Fibroblast of skin of left quadriceps (primary cell): ENCODE measurements around the gene ARCN1.
"Not testable (repeated sequence)": the region's sequence is repeated elsewhere in the genome, so short reads cannot be mapped to it uniquely, and the experiment has no call there.

Source experiments
- DNase-seq, 2 experiments: peaks; one replicate each; pipeline ENCODE4 v3.0.0-alpha.2; 2013; ENCODE audit warnings: low read depth in 2 of 2

ARCN1 gene

DNA sequence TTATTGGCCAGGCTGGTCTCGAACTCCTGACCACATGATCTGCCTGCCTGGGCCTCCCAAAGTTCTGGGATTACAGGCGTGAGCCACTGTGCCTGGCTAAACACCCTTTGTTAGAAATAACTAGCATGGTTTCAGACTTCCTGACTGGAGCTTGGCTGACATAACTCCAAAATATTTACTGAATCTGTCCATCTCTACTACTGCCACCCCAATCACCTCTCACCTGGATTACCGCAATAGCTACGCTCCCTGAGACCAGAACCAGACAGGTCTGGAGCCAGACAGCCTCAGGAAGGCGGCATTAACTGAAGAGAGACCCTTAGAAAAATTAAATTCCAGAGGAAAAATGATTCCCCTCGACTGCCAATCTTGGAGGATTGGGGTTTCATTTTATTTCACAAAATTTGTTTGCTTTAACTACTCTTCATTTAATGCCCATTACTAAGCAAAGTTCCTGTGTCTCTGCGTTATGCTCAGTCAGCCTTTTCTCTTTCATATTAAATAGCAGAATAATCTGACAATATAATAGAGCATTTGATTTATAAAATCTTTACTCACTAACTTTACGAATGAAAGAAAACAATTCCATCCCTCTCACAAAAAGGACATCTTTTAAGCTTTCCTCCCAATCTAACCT is 28.1 kb upstream of the ARCN1 start:
- DNase-seq, result no peak

DNA sequence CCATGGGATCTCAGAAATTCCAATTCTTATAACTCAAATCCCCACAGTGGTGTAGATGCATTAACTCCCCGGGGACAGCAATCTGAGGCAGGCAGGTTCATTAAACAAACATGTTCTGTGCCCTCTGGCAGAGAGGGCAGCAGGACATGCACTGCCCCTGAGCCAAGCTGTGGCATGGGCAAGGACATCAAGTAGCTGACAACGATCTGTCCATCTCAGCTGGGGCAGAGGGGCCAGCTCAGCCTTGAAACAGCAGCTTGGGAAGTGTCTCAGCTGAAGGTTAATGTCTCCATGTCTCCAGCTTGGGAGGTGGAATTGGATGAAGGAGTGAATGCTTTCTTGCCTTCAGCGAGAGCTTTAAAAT is 27.6 kb upstream of the ARCN1 start:
- no peak for DNase-seq

DNA sequence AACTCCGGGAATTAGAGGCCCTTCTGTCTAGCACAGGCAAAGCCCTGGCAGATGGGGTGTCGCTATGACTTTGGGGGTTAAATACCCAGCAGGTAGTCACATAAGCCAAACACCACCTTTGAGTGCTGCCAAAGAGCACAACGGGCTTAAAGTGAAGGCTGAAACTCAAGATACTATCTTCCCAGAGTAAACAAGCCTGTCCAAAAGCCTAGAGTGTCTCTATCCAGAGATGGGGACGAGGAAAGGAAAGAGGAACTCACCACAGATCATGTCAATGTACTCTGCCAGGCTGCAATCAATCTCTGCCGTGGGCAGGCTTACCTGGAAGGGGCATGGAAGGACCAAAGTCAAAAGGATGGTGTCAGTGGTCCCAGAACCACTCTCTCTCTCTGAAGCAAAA is 26.7 kb upstream of the ARCN1 start:
- no peak for DNase-seq

DNA sequence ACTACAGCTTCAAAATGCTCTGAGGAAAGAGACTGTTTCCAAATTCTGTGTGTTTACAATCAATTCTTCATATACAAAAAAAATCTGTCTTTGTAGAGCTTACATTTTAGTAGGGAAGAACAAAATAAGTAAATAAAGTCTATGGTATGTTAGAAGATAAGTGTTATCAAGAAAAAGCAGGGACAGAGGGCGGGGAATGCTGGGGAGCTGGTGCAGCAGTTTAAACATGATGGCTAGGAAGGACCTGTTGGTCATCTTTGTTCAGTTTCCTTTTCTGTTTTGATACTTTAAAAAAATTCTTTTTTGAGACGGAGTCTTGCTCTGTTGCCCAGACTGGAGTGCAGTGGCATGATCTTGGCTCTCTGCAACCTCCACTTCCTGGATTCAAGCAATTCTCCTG is 25.1 kb upstream of the ARCN1 start:
- DNase-seq, result no peak

DNA sequence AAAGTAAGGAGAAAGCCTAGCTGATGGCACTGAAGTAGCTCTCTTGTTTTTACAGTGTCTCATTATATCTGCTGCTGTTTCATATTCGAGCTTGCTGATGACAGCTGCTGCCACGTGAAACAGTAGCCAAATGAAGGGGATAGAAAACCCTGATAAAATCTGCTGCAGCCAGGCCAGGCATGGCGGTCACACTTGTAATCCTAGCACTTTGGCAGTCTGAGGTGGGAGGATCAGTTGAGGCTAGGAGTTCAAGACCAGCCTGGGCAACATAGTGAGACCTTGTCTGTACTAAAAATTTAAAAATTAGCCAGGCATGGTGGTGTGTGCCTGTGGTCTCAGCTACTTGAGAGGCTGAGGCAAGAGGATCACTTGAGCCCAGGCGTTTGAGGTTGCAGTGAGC is 19.9 kb upstream of the ARCN1 start:
- no peak for DNase-seq

DNA sequence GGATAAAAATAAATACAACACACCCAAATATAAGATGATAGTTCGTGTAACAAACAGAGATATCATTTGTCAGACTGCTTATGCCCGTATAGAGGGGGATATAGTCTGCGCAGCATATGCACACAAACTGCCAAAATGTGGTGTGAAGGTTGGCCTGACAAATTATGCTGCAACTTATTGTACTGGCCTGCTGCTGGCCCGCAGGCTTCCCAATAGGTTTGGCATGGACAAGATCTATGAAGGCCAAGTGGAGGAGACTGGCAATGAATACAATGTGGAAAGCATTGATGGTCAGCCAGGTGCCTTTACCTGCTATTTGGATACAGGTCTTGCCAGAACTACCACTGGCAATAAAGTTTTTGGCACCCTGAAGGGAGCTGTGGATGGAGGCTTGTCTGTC is 11.4 kb upstream of the ARCN1 start:
- no peak for DNase-seq

DNA sequence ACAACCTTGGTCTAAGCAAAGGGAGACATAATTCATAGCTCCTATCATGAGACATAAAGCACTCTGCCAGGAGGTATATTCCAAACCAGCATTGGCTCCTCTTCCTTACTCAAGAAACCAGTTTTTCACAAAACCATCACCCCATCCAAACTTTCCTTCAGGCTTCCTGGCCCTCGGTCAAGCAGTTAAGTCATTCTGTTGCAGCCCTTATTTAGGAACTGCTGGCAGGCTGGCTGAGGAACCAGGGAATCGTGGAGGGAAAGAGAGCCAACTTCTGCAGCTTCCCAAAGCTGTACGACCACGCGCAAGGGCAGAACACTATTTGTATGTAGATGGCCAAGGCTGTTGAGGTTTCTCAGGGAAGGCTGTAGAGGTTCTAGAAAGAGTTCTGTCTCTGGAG is 7.2 kb upstream of the ARCN1 start:
- no peak for DNase-seq

DNA sequence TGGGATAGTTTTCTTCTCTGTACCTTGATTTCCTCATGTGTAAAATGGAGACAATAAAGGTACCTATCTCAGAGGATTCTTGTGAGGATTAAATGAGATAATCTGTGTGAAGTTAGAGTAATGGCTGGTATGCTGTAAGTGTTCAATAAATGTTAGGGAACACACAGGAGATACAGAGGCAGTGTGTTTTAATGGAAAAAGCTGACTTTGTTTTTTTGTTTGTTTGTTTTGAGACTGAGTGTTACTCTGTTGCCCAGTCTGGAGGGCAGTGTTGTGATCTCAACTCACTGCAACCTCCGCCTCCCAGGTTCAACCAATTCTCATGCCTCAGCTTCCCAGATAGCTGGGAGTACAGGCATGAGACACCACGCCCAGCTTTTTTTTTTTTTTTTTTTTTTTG is 2.5 kb upstream of the ARCN1 start:
- DNase-seq, result no peak

DNA sequence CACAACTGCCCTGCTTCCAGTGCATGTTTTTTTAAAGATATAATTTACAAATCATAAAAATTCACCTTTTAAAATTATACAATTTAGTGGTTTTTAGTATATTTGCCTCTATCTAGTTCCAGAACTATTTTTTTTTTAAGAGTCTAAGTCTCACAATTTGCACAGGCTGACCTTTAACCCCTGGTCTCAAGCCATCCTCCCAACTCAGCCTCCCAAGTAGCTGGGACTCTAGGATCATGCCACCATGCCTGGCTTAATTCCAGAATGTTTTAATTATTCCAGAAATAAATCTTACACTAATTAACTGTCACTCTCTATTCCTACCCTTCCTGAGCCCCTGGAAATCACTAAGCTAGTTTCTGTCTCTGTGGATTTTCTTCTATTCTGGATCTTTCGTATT is 1.4 kb upstream of the ARCN1 start:
- no peak for DNase-seq

DNA sequence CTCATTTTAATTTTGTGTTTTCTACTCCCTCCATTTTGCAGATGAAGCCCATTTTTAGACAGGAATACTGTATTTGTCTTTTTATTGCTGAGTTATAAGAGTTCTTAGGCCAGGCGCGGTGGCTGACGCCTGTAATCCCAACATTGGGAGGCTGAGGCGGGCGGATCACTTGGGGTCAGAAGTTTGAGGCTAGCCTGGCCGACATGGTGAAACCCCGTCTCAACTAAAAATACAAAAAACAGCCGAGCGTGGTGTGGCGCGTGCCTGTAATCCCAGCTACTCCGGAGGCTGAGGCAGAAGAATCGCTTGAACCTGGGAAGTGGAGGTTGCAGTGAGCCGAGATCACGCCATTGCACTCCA is 528 bp upstream of the ARCN1 start:
- DNase-seq, result not testable (repeated sequence)

DNA sequence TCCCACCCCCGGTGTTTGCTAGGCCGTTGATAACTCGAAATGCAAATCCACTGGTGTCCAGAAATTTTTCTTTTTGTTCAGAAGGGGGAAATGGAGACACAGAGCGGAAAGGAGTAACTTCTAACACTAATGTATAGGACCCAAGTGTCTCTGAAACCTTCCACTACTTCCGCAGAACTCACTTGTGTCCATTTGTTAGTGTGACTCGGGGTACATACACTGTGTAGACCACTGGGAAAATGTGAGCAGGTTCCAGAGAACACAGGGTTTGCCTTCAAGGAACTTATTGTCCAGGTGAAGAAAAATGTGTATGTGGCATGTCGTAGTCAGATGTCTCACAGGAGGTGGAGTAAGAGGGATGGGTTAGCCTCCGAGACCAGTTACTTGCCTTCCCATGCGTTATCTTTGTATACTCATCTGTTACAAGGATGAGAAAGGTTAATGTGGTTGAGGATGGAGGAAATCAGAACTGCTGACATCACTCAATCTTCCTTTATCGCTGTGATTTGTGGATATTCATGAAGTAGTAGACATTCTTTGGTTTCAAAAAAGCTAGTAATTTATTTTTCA is 857 bp downstream of the ARCN1 start:
- DNase-seq, result no peak

DNA sequence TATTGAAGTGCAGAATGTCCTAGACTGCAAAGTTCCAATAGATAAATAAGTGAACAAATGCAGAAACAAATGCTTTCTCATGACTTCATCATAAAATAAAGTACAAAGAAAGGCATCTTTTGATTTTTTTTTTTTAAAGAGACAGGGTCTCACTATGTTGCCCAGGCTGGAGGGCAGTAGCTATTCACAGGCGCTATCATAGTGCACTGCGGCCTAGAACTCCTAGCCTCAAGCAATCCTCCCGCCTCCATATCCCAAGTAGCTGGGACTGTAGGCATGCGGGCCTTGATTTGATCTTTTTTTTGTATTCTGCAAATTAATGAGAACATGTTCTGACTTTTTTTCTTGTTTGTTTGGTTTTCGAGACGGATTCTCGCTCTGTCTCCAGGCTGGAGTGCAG is 2.4 kb downstream of the ARCN1 start:
- DNase-seq, result no peak

DNA sequence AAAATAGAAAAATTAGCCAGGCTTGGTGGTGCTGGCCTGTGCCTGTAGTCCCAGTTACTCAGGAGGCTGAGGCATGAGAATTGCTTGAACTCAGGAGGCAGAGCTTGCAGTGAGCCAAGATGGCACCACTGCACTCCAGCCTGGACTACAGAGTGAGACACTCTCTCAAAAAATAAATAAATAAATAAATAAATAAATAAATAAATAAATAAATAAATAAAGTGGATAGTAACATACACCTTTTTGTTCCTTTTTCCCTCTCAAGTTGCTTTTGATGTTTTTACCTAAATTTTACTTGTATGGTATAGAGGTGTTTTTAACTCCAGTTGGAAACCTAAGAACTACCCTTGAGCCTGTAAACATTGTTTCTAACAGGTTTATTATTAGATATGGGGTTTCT is 5.8 kb downstream of the ARCN1 start:
- DNase-seq, result not testable (repeated sequence)

DNA sequence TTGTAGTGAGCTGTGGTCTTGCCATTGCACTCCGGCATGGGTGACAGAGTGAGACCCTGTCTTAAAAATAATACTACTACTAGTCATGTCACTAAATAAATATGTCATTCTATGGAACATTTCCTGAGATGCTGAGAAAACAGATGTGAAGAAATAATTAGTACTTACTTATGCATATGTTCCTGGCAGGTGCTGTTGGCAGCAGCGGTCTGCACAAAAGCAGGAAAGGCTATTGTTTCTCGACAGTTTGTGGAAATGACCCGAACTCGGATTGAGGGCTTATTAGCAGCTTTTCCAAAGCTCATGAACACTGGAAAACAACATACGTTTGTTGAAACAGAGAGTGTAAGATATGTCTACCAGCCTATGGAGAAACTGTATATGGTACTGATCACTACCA is 8.8 kb downstream of the ARCN1 start:
- DNase-seq, result no peak

DNA sequence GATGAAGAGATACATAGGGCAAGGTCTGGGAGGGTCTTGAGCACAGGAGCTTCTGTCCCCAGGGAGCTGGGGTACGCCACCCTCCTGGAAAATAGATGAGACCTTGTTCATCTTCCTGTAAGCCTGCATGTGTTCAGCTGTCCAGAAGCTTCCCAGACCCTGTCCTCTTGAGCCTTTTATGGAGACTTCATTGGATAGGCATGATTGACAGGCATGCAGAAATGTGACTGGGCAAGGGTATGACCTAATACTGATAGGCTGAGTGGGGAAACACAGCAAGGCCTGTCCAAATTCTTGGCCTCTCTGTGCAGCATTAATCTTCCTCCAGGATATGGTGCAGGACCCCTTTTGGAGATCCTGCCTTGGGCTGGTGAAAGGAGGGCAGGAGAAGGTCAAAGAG is 15.7 kb downstream of the ARCN1 start:
- DNase-seq, result no peak

DNA sequence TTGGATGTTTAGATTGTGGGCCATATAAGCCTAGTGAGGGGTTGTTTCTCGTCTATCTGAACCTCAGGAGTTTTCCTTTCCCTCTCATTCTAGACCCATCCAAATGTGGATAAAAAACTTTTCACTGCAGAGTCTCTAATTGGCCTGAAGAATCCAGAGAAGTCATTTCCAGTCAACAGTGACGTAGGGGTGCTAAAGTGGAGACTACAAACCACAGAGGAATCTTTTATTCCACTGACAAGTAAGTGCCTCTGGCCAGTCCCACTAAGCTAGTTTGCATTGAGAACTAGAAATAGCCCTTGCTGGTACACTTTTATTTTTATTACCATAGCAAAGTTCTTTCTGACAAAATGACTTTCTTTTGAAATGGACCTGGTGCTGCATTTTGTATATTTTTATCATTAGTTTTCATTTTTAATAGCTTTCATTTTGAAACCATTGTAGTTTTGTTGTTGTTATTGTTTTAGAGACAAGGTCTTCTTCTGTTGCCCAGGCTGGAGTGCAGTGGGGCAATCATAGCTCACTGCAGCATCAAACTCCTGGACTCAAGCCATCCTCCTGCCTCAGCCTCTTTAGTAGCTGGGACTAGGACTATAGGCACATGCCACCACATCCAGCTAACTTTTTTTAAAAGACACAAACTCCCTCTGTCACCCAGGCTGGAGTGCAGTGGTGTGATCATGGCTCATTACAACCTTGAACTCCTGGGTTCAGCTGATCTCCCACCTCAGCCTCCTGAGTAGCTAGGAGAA is 20.6 kb downstream of the ARCN1 start:
- no peak for DNase-seq

DNA sequence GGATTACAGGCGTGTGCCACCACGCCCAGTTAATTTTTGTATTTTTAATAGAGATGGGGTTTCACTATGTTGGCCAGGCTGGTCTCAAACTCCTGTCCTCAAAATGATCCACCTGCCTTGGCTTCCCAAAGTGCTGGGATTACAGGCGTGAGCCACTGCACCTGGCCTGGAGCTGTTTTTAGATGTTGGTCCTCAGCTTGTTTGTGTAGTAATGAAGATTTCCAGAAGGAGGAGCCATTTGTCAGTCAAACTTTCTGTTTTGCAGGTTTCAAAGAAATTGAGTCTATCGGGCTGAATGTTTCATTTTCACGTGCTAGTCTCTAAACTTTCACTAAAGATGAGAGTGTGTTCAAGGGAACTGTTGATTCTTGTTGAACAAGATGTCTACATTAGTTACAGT is 22.8 kb downstream of the ARCN1 start:
- not testable (repeated sequence) for DNase-seq

DNA sequence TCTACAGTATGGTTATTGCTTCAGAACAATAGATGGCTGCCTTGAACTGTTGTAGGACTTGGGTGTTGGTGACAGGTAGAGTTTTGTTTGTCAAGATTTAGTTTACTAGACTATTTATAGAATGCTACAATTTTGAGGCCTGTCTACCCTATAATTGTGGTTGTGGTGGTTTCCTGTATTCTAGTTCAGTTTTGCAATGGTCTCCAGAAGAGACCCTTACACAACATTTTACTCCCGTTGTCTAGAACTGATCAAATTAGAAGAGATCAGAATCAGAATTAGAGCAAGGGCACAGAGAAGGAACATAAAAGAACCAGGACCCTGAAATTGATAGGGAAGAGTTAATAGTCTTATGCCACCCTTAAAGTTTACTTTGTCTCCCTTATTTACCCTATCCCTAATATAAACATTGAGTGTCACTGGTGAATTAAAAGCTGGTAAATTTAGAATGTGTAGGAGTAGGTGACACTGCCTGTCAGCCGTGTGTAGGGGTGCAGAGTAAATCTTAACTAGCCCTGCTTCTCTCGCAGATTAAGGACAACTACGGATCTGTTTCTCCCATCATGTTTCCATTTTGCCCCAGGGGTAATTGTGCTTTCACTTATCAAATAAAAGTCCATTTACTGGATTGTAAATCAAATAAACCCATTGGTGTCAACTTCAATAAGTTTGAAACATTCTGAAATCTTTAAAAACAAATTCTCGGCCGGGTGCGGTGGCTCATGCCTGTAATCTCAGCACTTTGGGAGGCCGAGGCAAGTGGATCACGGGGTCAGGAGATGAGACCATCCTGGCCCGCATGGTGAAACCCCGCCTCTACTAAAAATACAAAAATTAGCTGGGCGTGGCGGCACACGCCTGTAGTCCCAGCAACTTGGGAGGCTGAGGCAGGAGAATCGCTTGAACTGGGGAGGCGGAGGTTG is 24.3 kb downstream of the ARCN1 start:
- DNase-seq, result no peak

DNA sequence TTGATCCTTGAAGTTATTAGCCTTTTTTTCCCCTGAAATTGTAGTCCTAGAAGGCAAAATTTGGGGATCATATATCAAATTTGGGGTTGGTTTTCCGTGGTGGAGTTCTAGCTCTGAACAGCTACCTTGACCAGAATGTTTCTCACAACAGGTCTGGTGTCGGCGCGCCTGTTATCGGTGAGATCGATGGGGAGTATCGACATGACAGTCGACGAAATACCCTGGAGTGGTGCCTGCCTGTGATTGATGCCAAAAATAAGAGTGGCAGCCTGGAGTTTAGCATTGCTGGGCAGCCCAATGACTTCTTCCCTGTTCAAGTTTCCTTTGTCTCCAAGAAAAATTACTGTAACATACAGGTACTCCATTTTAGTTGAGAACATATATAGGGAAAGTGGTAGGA is 25.3 kb downstream of the ARCN1 start:
- no peak for DNase-seq

DNA sequence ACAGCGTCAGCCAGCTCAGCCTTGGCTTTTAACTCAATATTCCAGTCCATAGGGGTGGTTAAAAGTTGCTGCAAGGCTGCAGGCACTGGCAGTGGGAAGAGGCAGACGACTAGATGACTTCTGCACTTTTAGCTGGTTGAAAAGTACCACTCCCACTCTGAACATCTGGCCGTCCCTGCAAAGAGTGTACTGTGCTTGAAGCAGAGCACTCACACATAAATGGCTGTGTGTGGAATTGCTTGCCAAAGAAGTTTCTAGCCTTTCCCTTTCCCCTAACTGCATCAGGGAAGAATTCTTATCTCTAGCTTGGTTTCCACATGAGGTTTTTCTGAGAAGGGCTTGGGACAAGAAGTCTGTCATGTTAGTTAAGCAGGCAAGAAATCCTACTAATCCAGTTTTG is 30.1 kb downstream of the ARCN1 start:
- DNase-seq, result no peak

DNA sequence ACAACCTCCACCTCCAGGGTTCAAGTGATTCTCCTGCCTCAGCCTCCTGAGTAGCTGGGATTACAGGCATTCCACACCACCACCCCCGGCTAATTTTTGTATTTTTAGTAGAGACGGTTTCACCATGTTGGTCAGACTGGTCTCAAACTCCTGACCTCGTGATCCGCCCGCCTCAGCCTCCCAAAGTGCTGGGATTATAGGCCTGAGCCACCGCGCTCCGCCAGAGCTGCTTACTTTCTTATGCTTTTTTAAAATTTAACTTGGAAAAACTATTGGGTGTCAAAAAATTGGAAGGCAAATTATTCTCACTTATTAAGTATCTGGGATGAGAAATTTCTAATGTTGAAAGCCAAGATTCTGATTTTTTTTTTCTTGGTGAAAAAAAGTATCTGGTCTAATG is 31.5 kb downstream of the ARCN1 start:
- not testable (repeated sequence) for DNase-seq

DNA sequence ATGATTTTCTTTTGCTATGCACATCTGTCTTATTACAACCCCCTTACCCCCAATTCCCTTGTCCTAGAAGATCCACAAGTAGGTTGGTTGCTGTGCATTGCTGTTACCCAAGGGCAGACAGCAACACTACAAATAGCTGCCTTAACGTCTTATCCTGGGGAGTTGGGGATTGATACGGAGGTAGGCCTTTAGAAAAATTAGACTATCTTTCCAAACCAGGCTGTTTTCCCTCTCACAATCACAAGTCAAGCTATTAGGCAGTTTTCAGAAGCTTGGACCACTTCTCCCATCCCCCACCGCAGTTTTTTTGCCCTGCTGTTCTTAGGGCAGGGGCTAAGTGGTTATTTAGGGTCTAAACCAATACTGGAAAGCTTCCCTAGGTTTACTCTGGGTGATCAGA is 32.4 kb downstream of the ARCN1 start:
- DNase-seq, result no peak
